GM21367 (cell line): ENCODE results near the gene ACBD5.

Source experiments
- ATAC-seq: cut with Tn5 transposase; IDR thresholded peaks from one replicate; pipeline ENCODE4 v1.9.1; 2021; ENCODE audit not compliant: unreplicated experiment

ACBD5 gene

DNA sequence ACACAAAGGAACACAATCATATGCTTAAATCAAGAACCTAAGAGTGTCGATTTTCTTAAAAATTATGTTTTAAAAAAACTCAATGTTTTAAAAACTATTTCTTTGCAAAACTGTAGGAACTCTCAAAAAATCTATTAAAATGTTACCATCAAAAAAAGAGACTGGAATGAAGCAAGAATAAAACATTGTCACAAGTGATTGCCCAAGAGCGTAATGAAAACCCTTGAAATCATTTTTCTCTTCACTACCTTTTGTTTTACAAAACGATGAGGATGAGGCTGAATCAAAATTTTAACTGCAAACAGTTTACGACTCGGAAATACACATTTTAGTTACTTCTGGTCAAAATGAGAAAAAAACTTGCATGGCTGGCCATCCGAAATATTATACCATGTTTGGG lies 87.3 kb downstream of the ACBD5 start:
- ATAC-seq: no peak

DNA sequence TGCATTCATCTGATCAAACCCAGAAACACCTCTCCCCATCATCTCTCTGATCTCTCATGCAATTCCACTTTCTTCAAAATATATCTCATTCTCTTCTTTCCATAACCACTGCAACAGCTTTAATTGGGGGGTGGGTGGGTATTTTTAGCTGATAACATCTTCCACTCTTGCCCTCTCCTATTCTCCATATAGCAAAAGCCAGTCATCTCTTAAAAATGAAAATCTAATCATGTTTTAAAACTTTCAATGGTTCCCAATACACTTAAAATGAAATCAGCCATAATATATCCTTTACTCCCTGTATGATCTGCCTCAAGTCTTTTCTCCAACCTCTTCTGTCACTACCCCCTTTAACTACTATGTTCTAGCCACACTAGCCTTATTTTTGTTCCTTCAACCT lies 87.9 kb downstream of the ACBD5 start:
- no peak for ATAC-seq

DNA sequence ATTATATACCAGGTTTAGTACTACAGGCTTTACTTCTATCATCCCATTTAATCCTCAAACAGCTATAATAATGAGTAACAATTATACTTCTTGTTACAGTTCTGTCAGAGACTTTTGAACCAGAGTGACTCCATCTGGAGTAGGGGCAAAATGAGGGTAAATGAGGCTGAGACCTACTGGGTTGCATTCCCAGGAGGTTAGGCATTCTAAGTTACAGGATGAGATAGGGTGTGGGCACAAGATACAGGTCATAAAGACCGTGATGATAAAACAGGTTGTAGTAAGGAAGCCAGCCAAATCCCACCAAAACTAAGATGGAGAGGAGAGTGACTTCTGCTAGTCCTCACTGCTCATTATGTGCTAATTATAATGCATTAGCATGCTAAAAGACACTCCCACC lies 90.3 kb downstream of the ACBD5 start:
- ATAC-seq: no peak

DNA sequence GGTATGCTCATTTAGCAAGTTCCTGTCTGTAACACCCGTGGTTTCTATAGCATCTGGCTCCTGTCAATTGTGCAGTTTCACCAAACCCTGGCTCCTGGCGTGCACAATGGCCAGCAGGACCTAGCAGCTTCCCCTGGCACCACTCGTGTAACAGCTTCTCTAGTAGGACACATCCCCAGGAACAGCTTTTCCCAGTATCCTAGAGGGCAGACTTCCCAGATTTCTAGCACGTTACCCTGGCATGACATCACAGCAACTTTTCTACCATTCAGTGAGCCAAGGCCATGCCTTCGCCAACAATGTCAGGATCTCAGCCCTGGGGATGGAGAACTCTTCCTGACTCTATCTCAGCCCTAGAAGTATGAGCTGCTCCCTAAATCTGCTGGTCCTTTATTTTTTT lies 92.9 kb downstream of the ACBD5 start:
- no peak for ATAC-seq

DNA sequence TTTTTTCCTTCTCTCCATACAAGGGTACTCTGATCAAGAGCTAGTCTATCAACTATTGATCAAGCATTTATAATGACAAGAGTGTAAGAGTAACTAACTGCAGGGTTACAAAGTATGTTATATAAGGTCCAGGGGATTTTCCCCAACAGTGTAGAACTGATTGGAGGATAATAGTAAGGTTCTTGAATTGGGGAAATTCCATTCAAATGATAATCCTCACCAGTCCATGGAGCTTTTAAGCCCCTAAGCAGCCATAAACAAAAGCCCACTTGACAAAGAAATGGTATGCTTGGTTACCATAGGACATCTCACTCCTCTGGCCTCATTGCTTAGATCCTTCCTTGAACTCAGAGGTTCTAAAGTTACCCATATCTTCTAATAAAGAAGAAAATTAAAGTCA lies 94.7 kb downstream of the ACBD5 start:
- ATAC-seq: no peak
